ENCODE results near the gene CCDC90B.
A peak's percentile ranks its signal among the peaks of the same experiment; 100 is the strongest.
"Not testable (repeated sequence)": the region's sequence is repeated elsewhere in the genome, so short reads cannot be mapped to it uniquely, and the experiment has no call there.

Gene CCDC90B

DNA sequence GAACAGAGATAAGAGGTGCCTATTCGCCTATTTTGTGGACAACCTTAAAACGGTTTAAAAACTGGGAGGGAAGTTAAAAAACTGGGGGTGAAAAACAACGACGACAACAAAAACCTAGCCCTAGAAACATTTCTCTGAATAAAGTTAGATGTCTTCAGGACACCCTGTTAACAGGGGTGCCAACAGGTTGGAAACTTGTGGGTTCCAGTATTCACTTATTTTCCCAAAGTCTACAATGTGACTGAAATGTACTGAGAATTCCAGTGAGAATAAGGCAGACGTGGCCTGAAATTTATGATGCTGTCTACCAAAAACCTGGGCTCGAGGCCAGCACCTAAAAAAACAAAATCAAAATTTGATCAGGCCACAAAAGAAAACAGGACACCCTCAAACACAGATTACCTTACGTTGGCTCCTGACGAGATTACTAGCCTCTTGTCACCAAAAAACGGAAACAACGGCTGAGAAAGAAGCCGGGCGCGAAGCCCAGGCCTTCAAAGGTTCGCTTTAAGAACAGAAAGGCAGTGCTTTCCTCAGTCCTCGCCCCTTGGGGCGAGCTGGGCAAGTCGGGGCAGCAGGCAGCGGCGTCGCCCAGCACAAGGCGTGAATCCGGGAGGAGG is 906 bp downstream of the CCDC90B start:
- no peak for DNase-seq

DNA sequence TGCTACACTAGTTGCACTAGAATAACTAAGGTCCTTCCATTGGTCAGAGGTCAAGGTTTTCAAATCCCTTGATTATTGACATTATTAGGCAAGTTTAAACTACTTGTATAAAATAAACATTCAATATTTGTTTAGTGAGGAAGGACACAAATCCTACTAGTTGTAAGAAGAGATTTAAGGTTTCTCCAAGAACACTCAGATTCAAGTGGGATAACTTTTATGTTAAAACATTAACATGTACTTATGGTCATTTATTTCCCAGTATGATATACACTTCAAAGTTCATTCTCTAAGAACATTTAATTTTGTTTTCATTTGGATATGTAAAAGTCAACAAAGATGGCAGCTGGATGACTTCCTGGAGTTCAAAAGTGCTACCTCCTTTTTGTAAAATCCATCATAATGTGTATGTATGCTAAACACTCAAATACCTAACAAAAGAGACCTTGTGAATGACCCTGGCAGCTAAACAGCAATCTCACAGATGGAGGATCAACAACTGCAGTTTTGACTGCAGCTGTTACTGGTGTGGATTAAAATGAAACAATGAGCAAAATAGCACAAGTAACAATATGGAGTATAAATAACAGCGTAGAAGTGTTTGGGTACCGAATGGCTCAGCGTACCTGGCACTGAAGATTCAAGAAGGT is 1.5 kb downstream of the CCDC90B start:
- DNase-seq: no peak

DNA sequence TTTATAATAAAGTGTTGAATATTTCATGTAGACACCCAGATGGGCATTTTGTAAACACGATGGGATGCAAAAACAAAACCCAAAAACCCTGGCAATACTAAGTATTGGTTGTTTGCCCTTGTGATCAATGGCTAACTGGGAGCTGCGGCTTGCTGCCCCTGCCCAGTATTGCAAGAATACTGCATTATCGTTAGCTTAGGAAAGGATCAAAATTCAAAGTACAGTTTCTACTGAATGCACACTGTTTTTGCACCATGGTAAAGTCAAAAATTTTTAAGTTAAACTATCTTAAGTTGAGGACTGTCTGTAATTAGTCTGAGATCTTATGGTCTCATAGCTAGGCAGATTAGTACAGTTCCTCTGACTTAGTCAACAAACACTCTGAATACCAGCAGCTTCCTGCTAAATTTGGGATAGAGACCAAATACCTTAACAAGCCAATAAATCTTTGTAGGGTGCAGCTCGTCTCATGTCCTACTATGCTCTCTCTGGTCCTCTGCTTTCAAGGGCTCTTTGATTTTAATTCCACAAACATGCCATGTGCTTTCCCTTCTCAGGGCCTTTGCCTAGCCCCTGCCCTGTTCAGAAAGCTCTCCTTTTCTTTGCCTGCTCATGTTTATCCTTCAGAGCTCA is 4.0 kb downstream of the CCDC90B start:
- DNase-seq: no peak

DNA sequence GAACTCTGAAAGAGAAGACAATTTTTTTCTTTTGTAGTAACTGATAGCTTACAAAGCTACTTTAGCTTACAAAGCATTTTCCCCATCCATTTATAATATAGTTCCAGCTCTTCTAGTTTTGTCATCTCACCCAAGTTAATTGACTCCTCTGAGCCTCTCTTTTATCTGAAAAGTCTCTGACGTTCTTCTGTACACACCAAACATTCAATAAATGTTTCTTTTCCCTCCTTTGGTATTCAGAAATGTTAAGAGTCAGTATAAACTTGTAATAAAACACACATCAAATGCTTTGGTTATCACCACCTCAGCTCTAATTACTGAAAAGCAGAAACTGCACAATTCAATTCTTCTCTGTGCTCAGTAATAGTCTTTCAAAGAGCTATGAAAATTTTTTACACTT is 5.9 kb downstream of the CCDC90B start:
- no peak for DNase-seq

DNA sequence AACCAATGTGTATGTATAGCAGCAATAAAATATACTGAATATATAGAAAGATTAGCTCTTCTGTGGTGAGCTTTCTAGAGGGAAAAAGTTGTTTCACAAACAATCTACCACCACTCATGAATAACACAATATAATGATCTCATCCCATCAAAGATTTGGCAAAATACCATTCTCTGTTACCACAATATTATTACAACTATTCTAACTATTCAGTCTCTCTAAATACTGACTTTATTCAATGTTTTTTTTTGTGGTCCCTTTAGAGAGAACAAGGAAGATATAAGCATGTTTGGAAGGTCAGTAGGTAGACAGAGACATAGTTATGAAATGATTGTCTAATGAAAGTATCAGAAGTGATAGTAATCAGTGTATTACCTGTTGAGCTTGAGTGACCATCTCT is 7.8 kb downstream of the CCDC90B start:
- DNase-seq: no peak

DNA sequence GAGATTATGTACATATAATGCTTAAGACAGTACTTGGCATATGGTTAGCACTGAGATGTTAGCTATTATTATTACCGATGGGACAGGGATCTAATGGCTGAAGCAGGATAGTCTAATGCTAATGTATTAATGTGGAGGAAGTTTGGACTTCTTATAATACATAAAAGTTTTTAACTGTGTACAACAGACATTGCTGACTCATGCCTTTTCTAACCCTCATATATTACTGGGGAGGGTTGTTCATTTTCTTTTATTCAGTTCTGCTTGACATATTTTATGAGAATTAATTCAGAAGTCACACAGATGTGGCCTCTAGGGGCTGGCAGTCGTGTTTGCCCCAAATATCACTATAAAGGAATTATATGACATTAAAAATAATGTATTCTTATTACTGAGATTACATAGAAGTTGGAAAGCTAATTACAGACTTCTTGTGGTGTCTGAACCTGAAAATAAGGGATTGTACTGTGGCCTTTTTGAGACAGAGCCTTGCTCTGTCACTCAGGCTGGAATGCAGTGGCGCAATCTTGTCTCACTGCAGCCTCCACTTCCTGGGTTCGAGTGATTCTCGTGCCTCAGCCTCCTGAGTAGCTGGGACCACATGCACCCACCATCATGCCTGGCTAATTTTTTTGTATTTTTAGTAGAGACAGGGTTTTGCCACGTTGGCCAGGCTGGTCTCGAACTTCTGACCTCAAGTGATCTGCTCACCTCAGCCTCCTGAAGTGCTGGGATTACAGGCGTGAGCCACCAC is 10.1 kb downstream of the CCDC90B start:
- no peak for DNase-seq

DNA sequence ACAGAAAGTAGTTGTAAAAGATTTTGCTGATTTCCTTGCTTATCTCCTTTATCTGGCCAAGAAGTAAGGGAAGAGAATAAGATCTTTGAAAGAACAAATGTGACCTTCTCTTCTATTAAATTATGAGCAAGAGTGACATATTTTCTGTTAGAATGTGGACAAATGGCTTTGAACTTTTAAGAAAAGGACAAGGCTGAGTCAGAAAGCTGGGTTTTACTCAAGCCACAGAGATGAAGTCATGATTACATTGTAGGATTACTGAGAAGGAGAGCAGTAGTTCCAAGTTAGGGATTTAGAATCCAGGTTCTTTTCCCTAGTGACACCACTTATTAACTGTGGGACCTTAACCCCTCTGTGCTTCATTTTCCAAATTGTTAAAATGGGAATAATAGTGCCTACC is 13.5 kb downstream of the CCDC90B start:
- DNase-seq: no peak

DNA sequence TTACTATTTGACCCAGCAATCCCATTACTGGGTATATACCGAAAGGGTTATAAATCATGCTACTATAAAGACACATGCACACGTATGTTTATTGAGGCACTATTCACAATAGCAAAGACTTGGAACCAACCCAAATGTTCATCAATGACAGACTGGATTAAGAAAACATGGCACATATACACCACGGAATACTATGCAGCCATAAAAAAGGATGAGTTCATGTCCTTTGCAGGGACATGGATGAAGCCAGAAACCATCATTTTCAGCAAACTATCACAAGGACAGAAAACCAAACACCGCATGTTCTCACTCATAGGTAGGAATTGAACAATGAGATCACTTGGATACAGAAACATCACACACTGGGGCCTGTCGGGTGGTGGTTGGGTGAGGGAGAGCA is 14.4 kb downstream of the CCDC90B start:
- not testable (repeated sequence) for DNase-seq

DNA sequence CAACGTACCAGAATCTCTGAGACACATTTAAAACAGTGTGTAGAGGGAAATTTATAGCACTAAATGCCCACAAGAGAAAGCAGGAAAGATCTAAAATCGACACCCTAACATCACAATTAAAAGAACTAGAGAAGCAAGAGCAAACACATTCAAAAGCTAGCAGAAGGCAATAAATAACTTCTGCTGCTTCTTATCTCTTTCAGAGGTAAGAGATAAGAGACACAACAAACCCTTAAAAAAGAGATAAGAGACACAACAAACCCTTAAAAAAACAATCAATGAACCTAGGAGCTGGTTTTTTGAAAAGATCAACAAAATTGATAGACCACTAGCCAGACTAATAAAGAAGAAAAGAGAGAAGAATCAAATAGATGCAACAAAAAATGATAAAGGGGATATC is 17.1 kb downstream of the CCDC90B start:
- not testable (repeated sequence) for DNase-seq

DNA sequence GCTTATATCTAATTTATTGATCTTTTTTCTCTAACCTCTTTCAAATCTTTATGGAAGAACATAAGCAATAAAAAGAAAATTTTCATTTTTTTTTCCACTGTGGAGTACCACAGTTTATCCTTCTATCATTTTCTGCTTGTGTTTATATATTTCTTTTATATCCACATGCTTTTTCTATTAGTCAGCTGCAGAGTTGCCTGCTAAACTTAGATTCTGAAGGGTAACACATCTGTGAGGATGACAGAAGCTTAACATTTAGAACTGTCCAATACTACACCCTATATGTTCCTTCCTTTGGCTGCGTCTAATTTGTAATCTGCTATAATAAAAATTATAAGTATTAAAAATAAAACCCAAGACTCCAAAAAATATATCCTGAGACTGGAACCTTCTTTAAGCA is 20.8 kb downstream of the CCDC90B start:
- no peak for DNase-seq

DNA sequence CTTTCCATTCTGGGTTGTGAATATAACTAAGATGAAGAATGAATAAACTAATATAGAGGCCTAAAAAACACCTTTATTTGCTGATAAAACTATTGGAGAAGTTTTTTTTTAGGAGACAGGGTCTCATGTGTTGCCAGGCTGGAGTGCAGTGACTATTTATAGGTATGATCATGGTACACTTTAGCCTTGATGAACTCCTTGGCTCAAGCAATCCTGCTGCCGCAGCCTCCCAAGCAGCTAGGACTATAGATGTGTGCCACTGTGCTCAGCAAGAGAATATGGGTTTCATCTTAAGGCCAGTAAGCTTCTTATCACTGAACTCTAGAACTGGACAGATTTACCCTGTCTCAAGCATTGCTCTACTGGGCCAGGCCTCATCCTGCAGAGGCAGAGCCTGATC is 26.6 kb downstream of the CCDC90B start:
- DNase-seq: no peak

DNA sequence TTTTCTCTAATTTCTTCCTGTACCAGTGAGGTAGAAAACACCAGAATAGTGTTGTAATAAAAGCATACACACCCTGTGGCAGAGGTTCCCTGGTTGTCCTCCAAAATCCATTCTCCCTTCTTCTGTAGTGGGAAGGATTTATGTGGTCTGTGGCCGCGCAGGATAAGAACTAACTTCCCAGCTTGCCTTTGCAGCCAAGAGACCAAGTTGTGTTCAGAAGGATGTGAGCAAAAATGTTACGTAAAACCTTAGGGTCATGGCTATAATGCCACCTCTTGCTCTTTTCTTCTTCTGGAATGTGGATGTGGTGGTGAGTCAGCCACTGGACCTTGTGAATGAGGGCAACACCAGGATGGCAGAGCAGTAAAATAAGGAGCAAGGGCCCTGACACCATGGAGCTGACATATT is 28.4 kb downstream of the CCDC90B start:
- no peak for DNase-seq

DNA sequence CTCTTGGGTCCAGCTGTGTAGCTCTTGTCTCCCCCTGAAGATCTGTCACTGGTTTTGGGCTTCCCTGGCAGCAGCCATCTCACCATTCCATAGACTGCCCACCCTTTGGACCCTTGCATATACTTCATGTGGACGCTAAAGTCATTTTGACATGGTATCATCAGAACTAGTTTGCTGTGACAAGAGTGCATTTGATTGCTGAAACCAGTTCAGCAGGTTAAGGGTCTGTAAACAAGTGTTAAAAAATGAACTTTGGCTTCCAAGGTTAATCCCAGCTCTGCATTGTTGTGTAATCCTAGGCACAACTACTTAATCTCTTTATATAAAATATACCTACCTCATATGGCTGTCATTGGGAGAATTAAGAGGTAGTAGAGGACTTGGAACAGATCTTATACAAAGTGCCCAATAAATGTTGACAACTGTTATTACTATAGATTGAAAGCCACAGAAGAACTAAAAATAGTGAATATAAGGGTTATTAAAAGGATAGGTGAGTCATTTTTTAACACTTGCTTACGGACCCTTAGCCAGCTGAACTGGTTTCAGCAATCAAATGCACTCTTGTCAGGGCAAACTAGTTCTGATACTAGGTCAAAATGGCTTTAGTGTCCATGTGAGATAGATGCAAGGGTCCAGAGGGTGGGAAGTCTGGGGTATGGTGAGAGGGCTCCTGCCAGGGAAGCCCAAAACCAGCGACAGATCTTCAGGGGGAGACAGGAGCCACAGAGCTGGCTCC is 29.4 kb downstream of the CCDC90B start:
- DNase-seq: no peak

DNA sequence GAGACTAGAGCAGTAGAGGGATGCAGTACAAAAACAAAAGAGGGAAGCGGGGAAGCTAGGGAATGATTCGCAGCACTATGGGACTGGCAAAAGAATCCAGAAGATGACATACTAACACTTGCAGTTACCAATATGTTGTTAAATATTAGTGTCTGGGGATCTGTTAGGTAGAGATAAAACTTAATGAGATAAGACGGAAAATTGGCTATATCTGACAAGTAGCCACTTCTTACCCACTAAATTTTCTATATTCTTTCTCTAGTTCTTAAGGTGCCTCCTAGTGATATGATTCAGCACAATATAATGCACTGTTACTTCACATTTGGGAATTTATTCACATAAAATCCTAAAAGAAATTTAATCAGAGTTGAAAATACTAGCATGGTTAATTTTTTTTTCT is 30.8 kb downstream of the CCDC90B start:
- no peak for DNase-seq

DNA sequence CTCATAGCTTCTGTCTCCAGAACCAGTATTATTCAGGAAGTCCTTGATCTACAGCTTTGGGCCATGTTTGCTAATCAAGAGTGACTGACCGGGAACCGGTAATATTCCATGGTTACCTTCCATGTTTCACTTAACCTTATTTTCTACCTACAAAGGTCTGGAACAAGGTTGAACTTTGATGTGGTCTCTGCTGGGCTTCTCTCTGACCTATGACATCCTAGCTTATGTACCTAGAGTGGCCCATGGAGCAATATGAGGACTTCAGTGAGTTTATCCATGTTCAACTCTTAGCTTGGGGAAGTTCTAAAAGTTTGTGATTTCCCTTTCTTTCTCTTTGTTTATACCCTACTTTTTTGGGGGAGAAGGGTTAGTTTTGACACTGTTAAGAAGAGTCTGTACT is 33.2 kb downstream of the CCDC90B start:
- no peak for DNase-seq

DNA sequence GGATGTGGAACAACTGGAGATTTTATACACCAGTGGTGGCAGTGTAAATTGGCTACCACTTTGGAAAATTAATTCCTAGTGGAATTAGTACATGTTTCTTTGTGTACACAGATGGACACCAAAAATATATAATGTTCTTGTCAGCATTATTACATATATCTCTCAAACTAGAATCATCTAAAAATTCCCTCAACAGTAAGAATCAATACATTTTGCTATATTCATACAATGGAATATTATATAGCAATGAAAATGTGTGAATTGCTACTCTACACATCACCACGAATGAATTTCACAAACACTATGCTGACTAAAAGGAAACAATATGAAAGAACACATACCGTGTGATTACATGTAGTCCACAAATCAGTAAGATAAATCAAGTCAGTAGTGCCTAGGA is 33.9 kb downstream of the CCDC90B start:
- no peak for DNase-seq

DNA sequence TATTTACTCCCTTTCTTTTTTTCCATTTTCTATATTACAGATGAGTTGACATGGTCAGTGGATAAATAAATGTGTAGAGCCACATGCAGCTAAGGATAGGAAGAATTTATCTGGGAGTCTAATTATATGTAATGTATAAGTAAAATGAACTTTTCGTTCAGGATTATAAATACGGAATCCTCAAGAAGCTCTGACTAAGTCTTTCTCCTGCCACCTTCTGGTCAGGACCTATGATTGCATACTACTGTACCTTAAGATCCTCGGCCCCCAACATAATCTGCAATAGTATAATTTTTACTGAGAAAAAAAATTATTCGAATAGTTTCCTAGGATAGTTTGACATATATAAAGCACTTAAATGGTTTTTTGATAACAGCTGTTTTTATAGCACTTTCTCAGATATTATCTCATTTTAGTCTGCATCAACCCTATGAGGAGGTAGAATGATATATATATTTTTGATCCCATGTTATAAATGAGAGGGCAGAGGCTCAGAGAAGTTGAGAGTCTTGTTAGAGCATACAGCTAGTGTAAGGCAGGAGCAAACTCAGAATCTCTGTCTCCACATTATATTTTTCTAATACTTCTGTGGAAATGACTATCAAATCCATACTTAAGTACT is 36.1 kb downstream of the CCDC90B start:
- DNase-seq: peak in 1 of 2 experiments; percentile 30

DNA sequence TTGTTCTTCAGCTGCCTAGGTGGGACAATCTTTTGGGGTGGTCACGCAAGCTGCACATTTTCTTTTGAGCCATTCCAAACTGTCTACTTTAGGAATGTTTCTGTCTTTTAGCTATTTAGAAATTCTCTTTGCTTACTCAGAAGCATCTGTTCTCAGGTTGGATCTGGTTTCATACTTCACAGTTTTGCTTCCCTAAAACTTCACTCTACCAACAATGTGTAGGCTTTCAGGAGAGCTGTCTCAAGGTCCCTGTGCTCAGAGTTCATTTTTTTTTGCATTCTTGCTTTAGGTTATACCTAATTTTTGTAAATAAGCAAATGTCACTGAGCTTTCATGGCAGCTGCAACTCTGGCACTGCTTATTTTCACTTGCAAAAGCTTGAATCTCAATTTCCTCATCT is 36.7 kb downstream of the CCDC90B start:
- DNase-seq: no peak

DNA sequence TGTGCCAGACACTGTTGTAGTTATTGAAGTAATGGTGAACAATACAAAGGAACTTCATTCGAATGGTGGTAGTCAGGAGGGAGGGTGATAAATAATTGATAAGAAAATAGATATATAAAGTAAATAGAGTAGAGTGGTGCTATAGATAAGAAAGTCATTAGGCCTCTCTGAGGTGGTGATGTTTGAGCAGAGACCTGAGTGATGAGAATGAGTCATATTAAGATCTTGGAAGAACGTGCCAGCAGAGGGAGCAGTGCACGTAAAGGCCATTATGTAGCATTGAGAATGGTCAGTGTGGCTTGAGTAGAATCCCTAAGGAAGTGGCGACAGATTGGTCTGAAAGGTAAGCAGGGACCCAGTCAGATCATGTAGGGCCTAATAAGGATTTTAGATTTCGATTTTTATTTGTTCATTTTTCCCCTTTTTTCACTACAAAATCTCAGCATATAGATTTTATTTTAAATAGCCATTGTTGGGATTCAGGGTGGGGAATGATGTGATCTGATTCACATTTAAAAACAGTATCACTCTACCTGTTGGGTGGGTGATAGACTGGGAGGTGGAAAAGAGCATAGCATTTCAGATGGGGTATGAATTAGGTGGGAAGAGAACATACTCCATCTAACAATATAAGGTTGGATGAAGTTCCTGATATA is 44.7 kb downstream of the CCDC90B start:
- peak; percentile 35 to 62 for DNase-seq

DNA sequence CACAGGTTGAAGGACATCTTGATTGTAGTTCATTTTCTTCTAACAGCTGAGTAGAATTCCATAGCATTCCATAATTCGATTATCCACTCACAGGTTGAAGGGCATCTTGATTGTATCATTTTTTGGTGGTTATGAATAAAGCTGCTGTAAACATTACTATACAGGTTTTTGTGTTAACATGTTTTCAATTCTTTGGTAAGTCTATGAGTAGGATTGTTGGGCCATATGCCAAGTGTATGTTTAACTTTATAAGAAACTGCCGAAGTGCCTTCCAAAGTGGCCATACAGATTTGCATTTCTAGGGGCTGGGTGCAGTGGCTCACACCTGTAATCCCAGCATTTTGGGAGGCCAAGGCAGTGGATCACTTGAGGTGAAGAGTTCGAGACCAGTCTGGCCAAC is 48.1 kb downstream of the CCDC90B start:
- DNase-seq: no peak

DNA sequence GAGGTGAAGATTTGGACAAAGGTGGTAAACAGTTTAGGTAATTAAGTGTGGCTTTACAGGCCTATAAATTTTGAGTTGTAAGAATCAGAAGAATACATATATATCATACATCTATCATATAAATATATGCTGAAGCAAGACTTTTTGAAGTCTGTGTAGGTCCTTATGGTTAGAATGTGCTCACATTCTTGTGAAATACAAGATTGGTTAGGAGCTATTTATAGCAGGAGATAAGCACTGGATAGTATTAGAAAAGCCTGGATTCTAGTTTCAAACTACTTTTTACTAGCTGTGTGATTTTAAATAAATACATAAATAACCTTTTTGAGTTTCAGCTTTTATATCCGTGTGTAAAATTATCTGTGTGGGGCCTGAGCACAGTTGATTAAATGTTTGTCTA is 50.3 kb downstream of the CCDC90B start:
- no peak for DNase-seq

DNA sequence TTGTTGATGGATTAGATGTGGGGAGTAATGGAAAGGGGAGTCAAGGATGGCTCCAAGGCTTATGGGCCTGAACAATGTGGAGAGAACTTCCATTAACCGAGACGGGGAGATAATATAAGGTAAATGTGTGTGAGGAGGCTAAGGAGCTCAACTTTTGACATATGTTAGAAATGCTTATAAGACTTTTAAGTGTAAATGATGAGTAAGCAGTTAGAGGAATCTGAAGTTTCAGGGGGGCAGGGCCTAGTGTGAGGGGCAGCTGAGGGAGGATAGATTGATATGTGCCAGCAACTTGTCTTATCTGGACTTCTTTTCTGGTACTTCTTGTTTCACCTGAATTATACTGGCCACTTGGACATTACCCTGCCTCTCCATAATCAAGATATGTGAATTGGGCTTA is 62.7 kb downstream of the CCDC90B start:
- DNase-seq: no peak
